Measurements from ENCODE around the gene HGFAC. TPM values are rescaled to one million over a fixed set of nuclear protein-coding genes. Genes with fewer than 3 reads are reported as not detected.

HGFAC gene
- total and polyA plus RNA-seq, 12 donors, result 0.12 to 0.84 (median 0.51) TPM; not detected in 5

- Histone ChIP-seq H3K4me3 (no peak overlapping the region), H3K9me3 (replicated peaks in 1 of 3) (no peaks in the 10 kb centered on the region), H3K4me1 (replicated peaks in 1 of 2) (peaks cover 0 to 7% of the 10 kb centered on the region in 2 donors), H3K27me3 (no peaks in the 10 kb centered on the region), H3K27ac (no peak overlapping the region), H3K36me3 (replicated peaks in 1 of 2) (no peaks in the 10 kb centered on the region)
- WGBS, 4 donors, result 95 to 97% (median 96%) methylated on average over 11 of the region's 11 CpGs
- peak in 3 of 7 donors; percentile 9 to 33 (median 12) for DNase-seq
- intact Hi-C loops (cut with DNase I), result no loop called here
- TF ChIP-seq CTCF (IDR thresholded peaks at IDR 0.05) (no peak), POLR2A (IDR thresholded peaks at IDR 0.05) (no peak)
Observed at GRCh38 chr4:3397128-3397527, 44.6 kb upstream of the HGFAC start.

GRCh38 chr4:3399277-3400194, 42.2 kb upstream of the HGFAC start:
- peak in 1 of 2 donors; percentile 27 for TF ChIP-seq POLR2A (IDR thresholded peaks at IDR 0.05)
- peak in 5 of 6 experiments; percentile 12 to 35 (median 27) for TF ChIP-seq CTCF (IDR thresholded peaks at IDR 0.05)
- Histone ChIP-seq H3K4me1 (replicated peaks in 1 of 2) (peaks cover 0 to 7% of the 10 kb centered on the region in 2 donors), H3K9me3 (replicated peaks in 1 of 3) (no peaks in the 10 kb centered on the region), H3K36me3 (replicated peaks in 1 of 2) (no peaks in the 10 kb centered on the region), H3K27ac (peak overlapping the region in 2 of 5 donors; percentile 21 to 38), H3K4me3 (no peak overlapping the region), H3K27me3 (no peaks in the 10 kb centered on the region)
- WGBS, 4 donors, result 41 to 54% (median 51%) methylated on average over 5 of the region's 5 CpGs
- DNase-seq, result peak in 6 of 7 donors; percentile 59 to 89 (median 80)
- intact Hi-C loops (cut with DNase I), result no loop called here

GRCh38 chr4:3401436-3402171, 40.2 kb upstream of the HGFAC start:
- peak in 1 of 7 donors; percentile 46 for DNase-seq
- no peak overlapping the region for H3K27ac ChIP-seq
- H3K4me3 ChIP-seq, result no peak overlapping the region
- 95 to 96% (median 95%) methylated on average over 20 to 22 of the region's 22 CpGs for WGBS, 4 donors
- intact Hi-C loops (cut with DNase I), result no loop called here
- H3K27me3 ChIP-seq, result no peaks in the 10 kb centered on the region
- TF ChIP-seq CTCF (IDR thresholded peaks at IDR 0.05) (no peak), POLR2A (IDR thresholded peaks at IDR 0.05) (no peak)
- no peaks in the 10 kb centered on the region for H3K9me3 ChIP-seq (replicated peaks in 1 of 3)
- H3K36me3 ChIP-seq (replicated peaks in 1 of 2), result no peaks in the 10 kb centered on the region
- peaks cover 0 to 7% of the 10 kb centered on the region in 2 donors for H3K4me1 ChIP-seq (replicated peaks in 1 of 2)
